HUDEP-2 (cell line): ENCODE data around the gene IL1RAPL1.
"Not testable (repeated sequence)": the region's sequence is repeated elsewhere in the genome, so short reads cannot be mapped to it uniquely, and the experiment has no call there.

Experiments
- DNase-seq, 76 experiments: peaks; one replicate each; lab custom pipeline; 2025; ENCODE audit not compliant: unreplicated experiment in 76 of 76; lab: John Stamatoyannopoulos, UW

IL1RAPL1 gene

DNA sequence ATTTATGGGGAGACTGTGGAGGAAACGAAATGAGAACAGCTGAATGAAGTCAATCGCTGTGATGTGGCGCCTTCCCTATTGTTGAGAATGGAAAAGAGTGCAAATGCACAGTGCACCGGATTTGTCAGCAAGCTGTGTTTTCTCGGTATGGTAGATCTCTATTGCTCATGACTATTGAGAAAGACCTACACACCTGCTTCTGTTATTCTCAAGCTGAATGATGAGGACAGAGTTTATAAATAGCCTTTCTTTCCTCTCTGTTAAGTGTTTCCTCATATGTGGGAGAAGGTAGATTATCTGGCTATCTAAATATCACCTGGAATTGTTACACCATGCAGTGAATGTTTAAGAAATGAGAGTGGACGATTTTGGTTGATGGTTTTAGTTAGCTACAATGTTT, 650.7 kb downstream of the IL1RAPL1 start:
- DNase-seq = no peak

DNA sequence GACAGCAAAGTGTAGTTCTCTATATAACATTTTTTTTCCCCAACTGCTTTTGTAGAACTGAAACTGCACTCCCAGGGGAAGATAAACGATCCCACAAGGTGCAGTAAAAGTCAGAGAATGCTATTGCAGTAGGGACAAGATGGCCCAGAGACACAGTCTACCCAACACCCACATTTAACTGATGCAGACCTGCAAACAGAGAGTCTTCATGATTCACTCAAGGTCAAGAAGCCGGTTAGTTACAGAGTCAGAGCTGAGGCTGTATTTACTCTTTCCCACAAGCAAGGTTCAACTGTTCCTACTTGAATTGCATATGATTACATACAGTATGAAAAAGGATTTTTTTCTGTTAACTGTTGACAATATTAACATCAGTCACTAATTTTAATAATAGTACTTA, 654.6 kb downstream of the IL1RAPL1 start:
- no peak for DNase-seq

DNA sequence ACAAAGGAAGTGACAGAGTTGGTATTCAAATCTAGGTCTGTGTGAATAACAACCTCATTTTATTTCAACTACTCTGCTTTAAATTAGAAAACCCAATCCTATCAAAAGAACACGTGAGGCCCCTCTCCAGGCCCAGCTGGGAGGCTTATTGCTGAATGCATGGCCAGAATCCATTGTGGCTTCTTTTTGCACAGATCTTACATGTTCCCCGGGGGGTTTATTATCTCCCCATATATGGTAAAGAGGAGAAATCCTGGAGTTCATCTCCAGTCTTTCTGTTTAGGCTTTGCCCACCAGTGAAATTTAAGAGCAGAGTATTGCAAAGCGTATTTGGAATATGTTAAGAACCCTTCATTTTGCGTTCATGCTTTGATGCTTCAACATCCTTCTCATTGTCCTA, 655.6 kb downstream of the IL1RAPL1 start:
- DNase-seq = no peak

DNA sequence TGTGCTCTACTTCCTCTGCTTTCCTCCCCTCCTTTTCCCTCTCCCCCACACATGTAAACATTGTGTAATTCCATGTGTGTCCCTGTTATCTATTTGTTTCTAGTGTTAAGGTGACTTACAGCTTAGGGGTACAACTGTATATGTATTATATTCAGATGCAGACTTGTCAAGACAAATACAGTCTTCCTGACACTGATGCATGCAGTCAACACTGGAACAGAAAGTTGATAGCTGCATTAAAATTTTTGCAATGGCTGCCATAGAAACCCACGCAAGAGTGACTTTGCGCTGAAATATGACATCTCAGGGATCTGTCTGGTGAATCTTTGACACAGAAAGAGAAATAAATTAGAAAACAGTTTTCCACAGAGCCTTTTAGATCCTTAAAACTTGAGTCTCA, 656.7 kb downstream of the IL1RAPL1 start:
- no peak for DNase-seq

DNA sequence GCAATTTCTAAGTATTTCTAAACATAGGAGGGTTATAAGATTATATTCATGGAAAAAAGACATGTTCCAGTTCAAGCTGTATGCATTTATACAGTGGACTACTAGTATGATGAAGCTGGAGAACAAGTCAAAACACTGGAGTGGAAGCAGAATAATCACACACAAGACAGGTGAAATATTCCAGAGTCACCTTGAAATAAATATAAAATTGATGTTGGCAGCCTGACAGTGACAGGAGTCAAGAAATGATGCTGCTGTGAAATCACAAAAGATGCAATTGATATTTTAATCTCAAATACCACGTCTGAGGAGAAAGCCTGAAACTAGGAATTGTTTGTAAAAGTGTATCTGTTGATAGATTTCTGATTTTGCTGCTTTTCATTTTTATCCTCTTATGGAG, 667.3 kb downstream of the IL1RAPL1 start:
- no peak for DNase-seq

DNA sequence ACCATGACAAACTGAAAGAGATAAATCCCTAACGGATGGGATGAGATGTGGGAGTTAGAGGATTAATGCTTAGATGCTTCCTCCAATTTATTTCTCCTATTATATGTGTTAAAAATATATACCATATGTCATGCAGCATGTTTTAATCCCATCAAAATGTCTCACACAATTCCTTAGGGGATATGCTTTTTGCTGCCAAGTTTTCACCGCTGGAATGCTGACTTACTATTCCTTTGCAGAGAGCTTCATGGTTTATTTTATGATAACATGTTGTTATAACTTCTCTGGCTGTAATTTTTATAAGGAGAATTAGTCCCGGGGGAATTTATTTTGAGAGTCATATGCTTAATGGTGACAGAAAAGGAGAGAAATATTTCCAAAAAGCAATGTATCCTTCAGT, 670.3 kb downstream of the IL1RAPL1 start:
- no peak for DNase-seq

DNA sequence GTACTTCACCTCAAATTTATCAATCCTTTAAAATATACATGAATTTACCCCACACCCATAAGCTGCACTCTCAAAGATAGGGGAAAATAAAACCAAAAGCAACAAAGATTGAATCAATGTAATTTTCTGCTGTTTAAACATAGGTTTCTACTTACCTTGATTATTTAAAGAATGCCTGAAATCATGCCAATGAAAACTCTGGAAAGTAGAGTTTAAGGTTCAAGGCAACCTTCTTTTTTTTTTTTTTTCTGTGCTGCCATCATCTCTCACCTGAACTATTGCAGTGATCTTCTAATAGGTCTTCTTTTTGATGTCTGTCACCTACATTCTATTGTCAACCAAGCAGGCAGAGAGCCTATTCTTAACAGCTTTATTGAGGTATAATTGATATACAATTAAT, 682.1 kb downstream of the IL1RAPL1 start:
- no peak for DNase-seq

DNA sequence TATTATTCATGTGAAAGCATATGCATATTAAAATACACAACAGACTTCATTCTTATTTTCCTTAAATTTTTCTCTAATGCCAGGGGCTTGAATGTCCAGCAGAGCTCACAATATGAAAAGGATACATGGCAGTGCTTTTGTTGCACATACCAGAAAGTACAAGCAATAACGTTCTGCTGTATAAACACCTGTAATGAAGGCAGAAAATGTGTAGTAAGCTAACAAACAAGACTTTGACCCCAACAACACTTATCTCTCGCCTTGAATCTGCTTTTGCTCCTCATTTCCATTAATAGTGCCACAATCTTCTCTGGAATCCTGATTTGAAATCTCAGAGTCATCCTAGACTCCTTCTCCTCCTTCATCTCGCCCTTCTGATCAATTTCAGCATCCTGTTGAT, 687.3 kb downstream of the IL1RAPL1 start:
- DNase-seq = no peak

DNA sequence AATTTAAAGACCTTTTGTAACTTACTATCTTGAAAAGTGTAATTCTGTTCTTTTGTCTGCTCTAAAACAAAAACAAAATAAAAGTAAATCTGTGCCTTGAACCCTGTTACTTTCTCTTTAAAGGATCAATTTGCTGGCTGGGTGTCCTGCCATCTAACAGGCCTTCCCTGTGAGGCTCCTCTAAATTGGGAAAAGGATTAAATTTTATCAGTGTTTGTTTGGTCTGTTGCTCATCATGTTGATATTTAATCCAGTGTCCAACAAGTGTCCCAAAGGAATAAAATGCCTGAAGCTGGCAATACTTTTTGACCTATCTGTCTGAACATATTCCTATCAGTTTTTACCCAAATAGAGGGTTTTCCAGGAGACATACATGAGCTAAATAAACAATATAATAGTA, 688.7 kb downstream of the IL1RAPL1 start:
- DNase-seq = no peak

DNA sequence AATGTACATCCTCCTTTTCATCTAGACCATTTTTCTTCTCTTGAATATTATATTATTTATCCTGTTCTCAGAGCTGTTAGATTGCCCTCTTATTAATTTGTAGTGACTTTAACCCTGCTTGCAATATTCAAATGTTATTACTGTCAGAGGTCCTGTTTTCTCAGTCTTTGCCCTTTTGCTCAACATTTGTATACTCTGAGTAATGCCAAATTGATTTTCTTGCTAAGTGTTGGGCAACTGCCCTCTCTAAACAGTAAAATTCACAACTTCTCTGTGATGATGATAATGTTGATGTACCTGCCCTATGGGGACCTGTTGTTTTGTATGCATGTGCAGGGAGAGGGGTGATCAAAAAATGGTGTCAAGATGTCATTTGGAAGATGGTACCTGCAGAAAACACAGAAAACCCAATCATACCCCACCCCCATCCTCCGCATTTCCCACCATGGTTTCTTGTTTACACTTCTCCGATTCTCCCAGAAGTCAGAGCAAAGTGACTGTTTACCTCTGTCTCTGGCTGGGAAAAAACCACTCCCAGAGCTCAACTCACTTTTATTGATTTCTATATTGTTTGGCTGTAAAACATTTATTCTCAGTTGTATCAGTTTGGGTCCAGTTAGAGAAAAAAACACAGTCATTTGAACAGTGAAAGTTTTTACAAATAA, 694.0 kb downstream of the IL1RAPL1 start:
- DNase-seq = no peak

DNA sequence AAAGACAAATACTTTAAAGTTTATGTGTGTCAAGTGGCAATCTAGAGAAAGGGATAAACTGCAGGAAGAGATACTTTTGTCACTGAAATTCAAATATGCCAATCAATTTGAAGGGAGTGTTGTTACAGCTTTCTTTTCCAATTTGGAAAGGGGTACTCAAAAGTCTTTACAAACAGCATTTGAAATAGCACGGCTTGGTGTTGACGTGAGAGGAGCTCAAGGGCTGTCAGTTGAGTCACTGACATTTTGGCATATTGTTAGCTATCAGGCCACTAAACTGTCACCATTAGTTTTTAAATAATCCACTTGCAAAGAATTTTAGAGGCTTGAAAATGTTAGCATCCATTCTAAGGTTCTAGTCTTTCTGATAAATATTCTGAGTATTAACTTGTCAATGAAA, 698.4 kb downstream of the IL1RAPL1 start:
- DNase-seq = no peak

DNA sequence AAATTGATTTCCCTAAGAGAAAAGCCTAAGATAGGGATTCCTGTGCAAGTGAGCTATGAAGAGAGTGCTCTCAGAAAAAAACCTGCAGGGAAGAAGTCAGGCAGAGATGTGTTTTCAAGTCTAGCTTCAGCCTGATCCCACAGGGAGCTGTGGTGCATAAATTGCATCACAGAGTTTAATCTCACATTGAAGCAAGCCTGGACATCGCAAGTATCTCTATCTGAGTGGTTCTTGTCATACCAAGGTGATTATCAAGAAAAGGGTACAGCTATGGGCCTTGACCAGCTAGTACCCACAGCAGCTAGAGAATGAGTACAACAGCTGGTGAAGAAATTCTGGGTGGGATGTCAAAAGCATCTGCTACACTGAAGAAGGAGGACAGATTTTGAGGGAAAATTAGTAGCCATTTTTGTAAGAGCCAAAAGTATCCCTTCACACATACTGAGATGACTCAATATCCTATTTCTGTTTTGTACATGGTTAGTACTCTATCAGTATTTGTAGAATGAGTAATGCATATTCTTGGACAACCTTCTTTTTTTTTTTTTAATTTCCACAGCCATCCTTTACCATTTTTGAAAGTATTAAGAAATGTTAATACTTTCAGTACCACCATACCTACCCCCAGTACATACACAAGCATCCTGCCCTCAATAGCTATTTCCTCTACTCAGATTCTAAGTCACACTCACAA, 708.9 kb downstream of the IL1RAPL1 start:
- no peak for DNase-seq

DNA sequence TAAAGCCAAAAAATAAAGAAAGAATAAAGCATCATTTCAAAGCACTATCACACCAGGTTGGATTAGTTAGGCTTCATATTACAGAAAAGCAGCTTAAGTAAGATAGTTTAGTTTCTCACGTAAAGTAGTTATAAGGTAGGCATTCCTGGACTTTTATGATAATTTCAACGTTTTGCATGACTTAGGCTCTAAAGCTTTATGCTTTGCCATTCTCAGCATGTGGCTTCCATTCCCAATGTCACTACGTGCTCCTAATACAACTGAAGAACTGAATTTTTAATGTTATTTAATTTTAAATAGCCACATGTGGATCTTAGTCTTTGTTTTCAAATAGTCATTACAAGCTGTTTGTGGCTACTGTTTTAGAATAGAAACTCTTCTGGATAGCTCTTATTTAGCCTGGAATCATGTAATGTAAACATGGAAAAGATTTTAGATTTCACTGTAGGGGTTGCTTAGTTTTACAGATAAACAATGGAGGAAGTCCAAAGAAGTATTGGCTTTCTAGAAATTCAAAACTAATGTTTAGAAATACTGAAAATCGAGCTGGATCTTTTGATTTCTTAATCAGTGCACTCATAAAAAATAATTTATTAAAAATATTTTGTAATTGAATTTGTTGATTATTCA, 710.0 kb downstream of the IL1RAPL1 start:
- DNase-seq = no peak

DNA sequence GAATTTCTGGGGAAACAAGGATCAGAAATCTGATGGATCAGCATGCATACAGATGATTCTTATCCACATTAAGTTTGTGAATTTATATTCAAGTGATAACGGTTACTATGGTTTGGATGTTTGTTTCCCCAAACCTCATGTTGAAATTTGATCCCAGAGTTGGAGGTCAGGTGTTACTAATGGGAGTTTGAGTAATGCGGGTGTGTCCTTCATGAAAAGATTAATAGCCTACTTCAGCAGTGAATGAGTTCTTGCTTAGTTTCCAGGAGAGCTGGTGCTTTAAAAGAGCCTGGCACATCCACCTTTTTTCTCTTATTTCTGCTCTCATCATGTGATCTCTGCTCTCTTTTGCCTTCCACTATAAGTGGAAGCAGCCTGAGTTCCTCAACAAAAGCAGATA, 712.4 kb downstream of the IL1RAPL1 start:
- DNase-seq = no peak

DNA sequence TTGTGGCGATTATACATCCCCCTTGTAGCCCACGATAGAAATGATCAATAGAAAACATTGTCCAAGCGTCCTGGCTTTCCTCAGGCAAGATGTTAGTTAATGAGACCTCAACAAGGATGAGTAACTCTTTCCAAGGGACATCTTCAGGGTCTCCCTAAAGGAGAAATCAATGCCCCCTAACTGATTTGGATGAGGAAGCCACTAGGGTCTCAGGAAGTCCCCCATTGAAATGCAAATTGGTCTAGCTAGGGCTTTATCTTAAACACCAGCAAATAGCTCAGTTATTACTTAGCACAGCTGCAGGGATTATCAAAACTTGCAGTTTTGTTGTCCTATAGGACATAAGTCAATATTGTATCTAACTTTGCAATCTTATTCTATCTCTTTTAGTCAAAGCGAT, 721.5 kb downstream of the IL1RAPL1 start:
- no peak for DNase-seq

DNA sequence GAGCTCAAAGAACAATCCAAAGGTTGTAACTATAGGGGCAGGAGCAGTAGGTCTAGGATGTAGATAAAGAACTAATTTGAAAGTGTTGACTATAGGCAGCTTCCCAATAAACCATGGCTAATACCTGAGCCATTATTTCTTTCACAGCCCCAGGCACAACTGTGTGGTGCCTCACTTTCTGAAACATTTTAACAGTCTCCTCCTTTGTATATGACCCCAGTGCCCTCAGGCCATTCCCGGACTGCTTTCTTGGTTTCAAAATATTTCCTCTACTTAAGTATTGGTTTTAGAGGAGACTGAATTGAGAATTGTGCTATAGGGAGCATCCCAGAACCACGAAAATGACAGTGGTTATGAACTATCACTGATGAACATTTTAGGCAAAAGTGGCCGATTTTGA, 728.7 kb downstream of the IL1RAPL1 start:
- no peak for DNase-seq

DNA sequence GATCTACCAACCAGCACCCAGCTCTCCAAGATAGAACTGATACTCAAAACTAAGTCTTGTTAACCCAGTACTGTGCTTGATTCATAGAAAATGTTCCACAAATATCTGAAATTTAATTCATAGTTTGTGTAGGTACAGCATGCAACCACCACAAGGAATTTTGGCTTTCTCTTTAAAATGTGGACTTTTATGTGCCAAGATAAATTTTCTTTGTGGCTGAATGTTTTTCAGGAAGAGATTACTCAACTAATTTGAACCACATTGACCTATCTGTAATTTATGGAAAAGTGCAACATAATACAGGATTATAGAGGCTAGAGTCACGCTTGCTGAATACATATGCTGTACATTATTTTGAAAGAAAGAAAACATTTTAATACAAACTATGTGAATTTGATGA, 730.8 kb downstream of the IL1RAPL1 start:
- no peak for DNase-seq

DNA sequence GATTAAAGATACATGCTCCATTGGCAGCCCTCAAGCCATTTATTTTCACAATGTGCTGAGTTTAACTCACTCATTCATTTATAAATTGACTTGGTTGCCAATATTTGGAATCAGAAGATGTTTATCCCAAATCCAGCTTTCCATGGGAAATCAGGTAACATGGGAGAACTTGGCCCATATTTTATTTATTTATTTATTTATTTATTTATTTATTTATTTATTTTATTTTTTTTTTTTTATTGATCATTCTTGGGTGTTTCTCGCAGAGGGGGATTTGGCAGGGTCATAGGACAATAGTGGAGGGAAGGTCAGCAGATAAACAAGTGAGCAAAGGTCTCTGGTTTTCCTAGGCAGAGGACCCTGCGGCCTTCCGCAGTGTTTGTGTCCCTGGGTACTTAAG, 745.2 kb downstream of the IL1RAPL1 start:
- not testable (repeated sequence) for DNase-seq

DNA sequence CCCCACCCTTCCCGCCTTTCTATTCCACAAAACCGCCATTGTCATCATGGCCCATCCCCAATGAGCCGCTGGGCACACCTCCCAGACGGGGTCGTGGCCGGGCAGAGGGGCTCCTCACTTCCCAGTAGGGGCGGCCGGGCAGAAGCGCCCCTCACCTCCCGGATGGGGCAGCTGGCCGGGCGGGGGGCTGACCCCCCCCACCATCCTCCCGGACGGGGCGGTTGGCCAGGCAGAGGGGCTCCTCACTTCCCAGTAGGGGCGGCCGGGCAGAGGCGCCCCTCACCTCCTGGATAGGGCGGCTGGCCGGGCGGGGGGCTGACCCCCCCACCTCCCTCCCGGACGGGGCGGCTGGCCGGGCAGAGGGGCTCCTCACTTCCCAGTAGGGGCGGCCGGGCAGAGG, 745.8 kb downstream of the IL1RAPL1 start:
- DNase-seq = not testable (repeated sequence)

DNA sequence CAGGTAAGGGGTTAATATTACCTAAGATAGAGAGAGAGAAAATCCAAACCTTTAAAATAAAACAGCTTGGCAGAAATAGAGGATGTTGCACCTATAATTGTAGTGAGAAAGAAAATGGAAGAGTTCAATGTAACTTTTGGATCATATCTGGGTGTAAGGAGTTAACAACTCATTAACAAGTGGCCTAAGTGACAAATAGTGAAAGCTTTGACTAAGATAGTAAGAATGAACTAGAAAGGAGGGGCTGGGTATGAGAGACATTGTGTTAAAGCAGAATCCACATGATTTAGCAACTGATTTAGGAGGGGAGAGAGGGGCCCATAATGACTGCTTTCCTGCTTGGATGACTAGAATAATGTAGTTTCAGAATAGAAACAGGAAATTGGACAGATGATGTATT, 761.0 kb downstream of the IL1RAPL1 start:
- DNase-seq = no peak

DNA sequence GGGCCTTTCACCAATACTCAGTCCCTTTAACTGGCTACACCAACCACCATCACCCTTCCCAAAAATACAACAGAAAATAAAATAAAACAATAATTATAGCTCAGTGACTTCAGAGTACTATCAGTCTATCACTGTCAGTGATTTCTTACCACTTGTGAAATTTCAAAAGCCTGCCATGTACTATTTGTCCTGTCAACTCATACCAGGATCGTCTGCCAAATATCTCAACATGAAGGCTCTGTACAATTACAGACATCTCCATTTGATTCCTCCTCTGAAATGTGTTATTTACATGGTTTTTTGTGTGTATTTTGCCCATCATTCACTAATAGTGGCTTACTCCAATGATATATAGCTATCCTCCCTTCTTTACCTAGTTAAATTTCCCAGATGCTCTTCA, 772.0 kb downstream of the IL1RAPL1 start:
- DNase-seq = no peak

DNA sequence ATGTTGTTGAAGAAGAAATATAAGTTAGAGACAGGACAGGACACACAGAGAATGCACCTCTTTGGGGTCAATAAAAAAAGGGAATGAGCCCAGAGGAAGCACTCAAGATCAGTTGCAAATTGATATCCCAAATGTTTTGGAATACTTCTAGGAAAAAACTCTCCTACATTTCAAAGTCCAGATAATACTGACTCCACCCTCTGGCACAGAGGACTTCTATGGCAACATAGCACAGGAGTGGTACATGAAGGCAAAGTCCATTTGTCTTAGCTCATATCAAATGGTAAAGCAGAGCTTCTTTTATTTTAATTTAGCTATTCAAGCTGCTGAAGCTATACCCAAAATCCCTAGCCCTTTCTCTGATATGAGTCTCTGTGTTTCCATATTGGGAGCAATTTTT, 787.5 kb downstream of the IL1RAPL1 start:
- DNase-seq = not testable (repeated sequence)
